GM19463 (cell line): ENCODE measurements around the gene AUTS2.

Experiments used
- ATAC-seq: cut with Tn5 transposase; IDR thresholded peaks from one replicate; pipeline ENCODE4 v1.9.1; 2021; ENCODE audit warnings: mild to moderate bottlenecking, moderate library complexity; ENCODE audit not compliant: unreplicated experiment

Gene AUTS2

GRCh38 chr7:69654381-69654780 is 56.1 kb downstream of the AUTS2 start:
- no peak for ATAC-seq

DNA sequence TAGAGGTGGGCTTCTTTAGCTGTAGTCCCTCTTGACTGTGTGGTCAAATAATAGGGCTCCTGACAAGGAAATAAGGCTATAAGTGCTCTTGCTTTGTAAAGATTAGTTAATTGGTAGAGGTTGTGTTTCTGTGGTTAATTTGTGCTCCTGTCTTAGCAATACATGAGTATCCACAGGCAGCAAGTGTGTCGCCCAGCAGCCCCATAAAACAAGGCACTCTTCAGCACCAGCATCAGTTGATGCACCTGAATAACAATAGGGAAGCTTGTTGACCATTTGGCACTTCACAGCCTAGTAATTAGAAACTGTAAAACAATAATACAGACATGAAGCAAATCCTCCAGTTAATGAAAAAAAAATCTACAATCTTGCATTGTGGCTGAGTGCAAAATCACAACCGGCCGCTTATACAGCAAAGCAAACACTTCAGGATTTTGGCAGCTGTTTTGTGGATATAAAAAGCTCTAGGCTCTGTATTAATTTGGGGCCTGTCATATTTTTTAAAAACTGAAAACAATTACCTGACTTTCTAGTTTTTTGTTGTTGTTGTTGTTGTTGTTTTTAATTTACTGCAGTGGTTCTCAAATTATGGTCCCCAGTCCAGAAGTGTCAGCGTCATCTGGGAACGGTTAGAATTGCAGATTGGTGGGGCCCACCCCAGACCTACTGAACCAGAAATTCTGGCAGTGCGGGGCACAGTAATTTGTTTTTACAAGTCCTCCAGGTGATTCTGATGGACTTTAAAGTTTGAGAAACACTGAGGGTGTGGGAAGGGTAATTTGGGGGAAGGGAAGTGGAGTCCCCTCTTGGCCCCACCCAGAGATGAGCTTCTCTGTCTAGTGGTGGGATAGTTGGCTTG is 56.8 kb downstream of the AUTS2 start:
- ATAC-seq = no peak

- no peak for ATAC-seq
Measured at GRCh38 chr7:69656077-69656476, 57.8 kb downstream of the AUTS2 start.

- ATAC-seq = no peak
Measured at GRCh38 chr7:69656890-69657289, 58.6 kb downstream of the AUTS2 start.

GRCh38 chr7:69657331-69657730 is 59.1 kb downstream of the AUTS2 start:
- ATAC-seq = no peak

- no peak for ATAC-seq
Measured at GRCh38 chr7:69657985-69658384, 59.7 kb downstream of the AUTS2 start.

- no peak for ATAC-seq
Measured at GRCh38 chr7:69659983-69660382, 61.7 kb downstream of the AUTS2 start.

DNA sequence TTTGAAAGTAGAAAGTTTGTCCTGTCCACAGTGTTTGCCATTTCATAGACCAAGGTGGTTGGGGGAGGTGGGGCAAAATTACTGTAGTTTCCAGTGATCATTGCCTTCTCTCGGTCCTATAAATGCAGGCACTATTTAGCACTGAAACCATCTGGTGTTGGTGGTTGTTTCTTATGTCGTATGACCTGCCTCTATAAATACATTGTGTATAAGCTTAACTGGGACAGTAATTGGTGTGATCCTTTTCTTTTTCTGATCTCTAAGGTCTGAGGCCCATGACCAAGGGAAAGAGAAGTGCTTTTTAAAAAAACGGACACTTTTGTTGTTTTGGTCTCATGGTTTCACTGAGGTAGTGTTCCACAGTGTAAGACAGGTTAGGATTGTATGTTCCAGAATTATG is 63.1 kb downstream of the AUTS2 start:
- no peak for ATAC-seq

DNA sequence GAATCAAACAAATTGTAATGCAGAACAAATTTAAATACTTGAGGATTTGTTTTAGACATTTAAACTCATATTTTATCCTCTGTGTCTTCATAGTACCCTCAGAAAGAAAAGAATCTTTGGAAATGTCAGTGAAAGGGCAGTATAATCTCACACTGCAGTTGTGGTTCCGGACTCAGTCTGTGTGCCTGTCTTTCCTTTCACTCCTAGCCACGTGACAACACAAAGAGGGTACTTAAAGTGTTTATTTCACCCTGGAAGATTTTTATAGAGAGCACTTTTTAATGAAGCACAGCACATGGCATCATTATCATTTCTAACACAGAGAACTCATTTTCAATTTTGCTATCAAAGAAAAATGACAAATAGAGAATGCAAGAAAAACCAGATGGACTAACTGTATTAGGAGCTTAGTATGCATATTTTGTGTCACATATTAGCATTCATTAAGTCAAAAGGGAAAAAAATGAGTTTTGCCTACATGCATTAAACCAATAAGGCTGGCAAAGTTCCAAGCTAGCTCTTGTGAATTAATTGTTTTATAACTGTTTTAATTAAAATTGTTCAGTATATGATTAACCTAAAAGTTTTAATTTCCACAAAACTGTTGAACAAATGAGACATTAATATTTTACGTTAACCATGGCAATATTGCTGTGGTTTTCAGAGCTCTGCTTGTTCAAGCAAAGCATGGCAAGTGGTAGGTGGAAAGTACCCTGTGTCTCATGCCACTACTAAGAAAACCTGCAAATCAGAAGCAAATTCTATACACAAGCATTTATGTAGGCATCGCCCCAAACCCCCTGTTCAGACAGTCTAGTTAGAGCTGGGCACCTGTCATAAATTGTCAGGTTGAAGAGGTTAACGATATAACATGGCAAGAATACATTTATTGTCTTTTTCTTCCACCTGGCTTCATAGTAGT is 65.9 kb downstream of the AUTS2 start:
- ATAC-seq = peak; percentile 80

DNA sequence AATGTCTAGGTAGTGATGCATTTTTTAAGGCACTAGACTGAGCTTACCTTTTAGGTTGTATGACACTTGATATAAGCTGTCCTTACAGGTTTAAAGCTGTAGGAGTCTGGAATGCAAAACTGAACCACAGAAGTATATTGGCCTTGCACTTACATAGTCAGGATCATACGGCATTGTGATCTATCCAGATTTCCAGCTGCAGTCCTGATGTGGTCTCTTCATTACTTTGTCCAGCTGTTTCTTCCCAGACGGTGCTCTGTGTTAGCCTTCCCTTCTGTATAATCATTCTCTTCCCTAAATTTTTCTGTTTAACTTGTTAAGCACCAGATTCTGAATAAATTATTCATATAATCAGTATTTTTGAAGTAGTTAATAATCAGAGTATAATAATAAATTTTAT is 67.1 kb downstream of the AUTS2 start:
- ATAC-seq = no peak

- no peak for ATAC-seq
Measured at GRCh38 chr7:69668339-69668870, 70.1 kb downstream of the AUTS2 start.

- ATAC-seq = no peak
Measured at GRCh38 chr7:69670701-69671100, 72.4 kb downstream of the AUTS2 start.

DNA sequence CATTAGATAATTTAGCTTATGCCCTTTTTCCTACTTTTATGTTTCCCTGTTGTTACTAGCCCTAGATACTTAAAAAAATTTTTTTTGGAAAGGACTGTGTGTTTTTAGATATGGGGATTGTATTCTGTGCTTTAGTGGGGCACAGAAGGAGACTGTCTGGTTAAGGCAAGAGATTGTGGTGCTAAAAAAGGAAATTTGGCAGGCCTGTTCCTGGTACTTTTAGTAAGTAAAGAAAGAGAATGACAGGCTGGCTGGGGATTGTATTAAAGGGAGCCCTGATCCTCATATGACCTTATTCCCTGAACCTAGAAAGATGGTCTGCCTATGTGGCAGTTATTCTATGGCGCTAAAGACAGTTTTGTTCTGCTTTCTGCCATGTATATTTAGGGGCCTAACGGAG is 74.8 kb downstream of the AUTS2 start:
- ATAC-seq = no peak

GRCh38 chr7:69674701-69675182 is 76.5 kb downstream of the AUTS2 start:
- peak; percentile 94 for ATAC-seq

GRCh38 chr7:69676247-69676646 is 78.0 kb downstream of the AUTS2 start:
- no peak for ATAC-seq

GRCh38 chr7:69677054-69677852 is 79.0 kb downstream of the AUTS2 start:
- no peak for ATAC-seq

- no peak for ATAC-seq
Measured at GRCh38 chr7:69677881-69678493, 79.7 kb downstream of the AUTS2 start.

DNA sequence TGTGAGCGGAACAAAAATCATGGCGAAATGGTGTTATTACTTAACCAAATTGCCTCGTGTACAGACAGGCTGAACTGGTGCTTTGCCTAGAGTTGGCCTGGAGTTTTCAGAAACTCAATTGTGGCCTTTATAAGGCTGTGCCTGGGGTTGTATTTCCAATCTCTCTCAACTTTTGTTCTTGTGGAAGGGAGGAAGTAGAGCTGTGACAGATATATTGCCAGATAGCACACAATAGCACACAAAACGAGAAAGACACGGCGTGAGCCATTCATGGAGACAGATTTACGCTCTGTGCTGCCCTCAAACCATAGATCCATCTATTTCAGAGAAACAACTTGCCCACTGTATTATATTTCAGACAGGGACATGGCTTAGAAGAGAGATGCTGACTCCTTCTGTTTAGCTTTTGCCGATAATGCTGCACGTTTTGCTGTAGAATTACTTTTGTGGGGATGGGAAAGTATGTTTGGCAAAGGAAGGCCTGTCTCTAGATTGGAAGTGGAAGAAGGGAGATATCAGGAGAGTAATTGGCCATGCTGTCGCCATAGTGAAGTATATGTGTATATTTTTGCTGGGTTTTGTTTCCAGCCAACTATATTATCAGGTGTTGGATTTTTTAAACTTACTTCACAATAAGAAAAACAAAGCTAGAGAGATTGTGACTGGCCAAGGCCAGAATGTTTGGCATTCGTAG is 80.4 kb downstream of the AUTS2 start:
- ATAC-seq = no peak

DNA sequence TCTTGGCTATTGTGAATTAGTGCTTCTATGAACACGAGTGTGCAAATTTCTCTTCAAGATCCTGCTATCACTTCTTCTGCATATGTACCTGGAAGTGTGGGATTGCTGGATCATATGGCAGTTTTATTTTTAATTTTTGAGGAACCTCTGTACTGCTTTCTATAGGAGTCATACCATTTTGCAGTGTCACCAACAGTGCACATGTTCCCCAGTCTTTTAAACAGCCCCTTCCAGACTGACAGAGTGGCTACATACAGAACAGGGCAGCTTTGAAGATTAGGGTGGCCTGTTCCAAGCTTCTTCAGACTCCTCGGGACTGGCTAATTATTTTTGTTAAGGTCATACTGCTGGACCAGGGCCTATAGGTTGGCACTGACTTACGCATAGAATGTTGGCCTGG is 82.9 kb downstream of the AUTS2 start:
- no peak for ATAC-seq

DNA sequence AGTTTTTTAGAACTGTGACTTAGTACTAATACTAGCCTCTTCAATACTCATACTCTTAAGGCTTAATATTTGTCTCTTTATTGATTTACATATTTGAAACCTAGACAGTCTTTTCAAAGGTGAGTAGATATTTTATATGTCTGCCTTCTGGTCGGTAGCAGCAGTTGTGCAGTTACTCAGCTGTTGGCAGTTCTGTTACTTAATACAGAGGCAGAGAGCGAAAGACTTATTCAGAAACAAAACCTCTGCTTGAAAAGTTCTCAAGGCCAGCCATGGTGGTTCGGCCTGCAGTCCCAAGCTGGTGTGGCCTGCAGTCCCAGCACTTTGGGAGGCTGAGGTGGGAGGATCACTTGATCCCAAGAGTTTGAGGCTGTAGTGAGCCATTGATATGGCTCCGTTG is 84.2 kb downstream of the AUTS2 start:
- no peak for ATAC-seq
